HCT116 (cell line): ENCODE results near the gene RND1. TPM values are rescaled to one million over a fixed set of nuclear protein-coding genes. Genes with fewer than 3 reads are reported as not detected.

Source experiments
- ATAC-seq: fragments of 200-7000 bp; cut with Tn5 transposase; 2 replicates; pipeline ENCODE4 v1.9.1; 2020; ENCODE audit warnings: mild to moderate bottlenecking, moderate library complexity
- BruUV-seq: library from RNA; stranded (reverse); fragments of 400-500 nt; replicated peaks from 2 replicates; lab custom pipeline; 2021; lab: Mats Ljungman, UMichigan
- CTCF ChIA-PET: fragments of 300-600 bp; sonication (Branson Sonifier 250); formaldehyde crosslinking; loops from one replicate; lab custom pipeline; 2021; ENCODE audit warnings: antibody characterized with exemption; lab: Charles Lee
- POLR2A ChIA-PET: fragments of 300-600, 350-600 bp; sonication (Branson Sonifier 250); formaldehyde crosslinking; loops from one replicate; lab custom pipeline; 2021; ENCODE audit warnings: antibody characterized with exemption; lab: Charles Lee
- RAD21 ChIA-PET, 2 experiments: fragments of 300-600 bp; sonication (Branson Sonifier 250); formaldehyde crosslinking; loops; one replicate each; lab custom pipeline; 2023; ENCODE audit warnings: low total read pairs in 2 of 2; ENCODE audit not compliant: uncharacterized antibody in 2 of 2, unreplicated experiment in 2 of 2, low non-redundant PET in 1 of 2; lab: Charles Lee
- DNase-seq: peaks from one replicate; pipeline ENCODE4 v3.0.0-alpha.2; 2010; ENCODE audit warnings: low read depth, low spot score
- H2AFZ ChIP-seq: fragments of 200-600 bp; shearing (Covaris generic), sonication (generic); 2 replicates; pipeline ENCODE4 v1.6.1; 2017; ENCODE audit warnings: low read depth, mixed run types, mixed read lengths, antibody characterized with exemption, low read length; ENCODE audit not compliant: poor library complexity, severe bottlenecking
- H3K27ac ChIP-seq: 2 replicates; pipeline ENCODE4 v1.5.1; 2012; ENCODE audit warnings: low read depth, low read length
- H3K27me3 ChIP-seq: fragments of 200-600 bp; sonication (generic); 2 replicates; pipeline ENCODE4 v1.6.1; 2016; ENCODE audit warnings: mixed run types, low read length, mixed read lengths; ENCODE audit not compliant: insufficient read depth
- H3K36me3 ChIP-seq, 2 experiments: fragments of 200-500 bp in 1 of 2; fragments of 200-600 bp in 1 of 2; sonication (Bioruptor generic) in 1 of 2; sonication (generic) in 1 of 2; 2 replicates each; pipeline versions ENCODE4 v1.5.1 to v1.6.1; 2014 to 2016; ENCODE audit warnings: low read length in 2 of 2, inconsistent platforms in 1 of 2, mixed read lengths in 1 of 2, mixed run types in 1 of 2; ENCODE audit not compliant: insufficient read depth in 2 of 2, control insufficient read depth in 1 of 2
- H3K4me1 ChIP-seq, 2 experiments: fragments of 200-600 bp in 1 of 2; sonication (generic) in 1 of 2; 2 replicates each; pipeline versions ENCODE4 v1.5.1 to v1.6.1; 2012 to 2017; ENCODE audit warnings: low read length in 2 of 2, inconsistent platforms in 1 of 2, mild to moderate bottlenecking in 1 of 2, mixed read lengths in 1 of 2, mixed run types in 1 of 2, moderate library complexity in 1 of 2; ENCODE audit not compliant: insufficient read depth in 2 of 2, control insufficient read depth in 1 of 2
- H3K4me2 ChIP-seq: fragments of 200-600 bp; sonication (generic); 2 replicates; pipeline ENCODE4 v1.6.1; 2017; ENCODE audit warnings: mixed run types, low read length, mixed read lengths
- H3K4me3 ChIP-seq, 2 experiments: fragments of 200-600 bp in 1 of 2; sonication (generic) in 1 of 2; replicated peaks in 1 of 2; 2 replicates each; pipeline ENCODE4 v1.5.1; 2011 to 2016; ENCODE audit warnings: low read length in 2 of 2, control low read depth in 1 of 2, low read depth in 1 of 2, mild to moderate bottlenecking in 1 of 2, mixed read lengths in 1 of 2, mixed run types in 1 of 2
- H3K79me2 ChIP-seq: fragments of 200-600 bp; sonication (generic); 2 replicates; pipeline ENCODE4 v1.6.1; 2017; ENCODE audit warnings: mild to moderate bottlenecking, mixed run types, low read length, moderate library complexity, mixed read lengths; ENCODE audit not compliant: insufficient read depth
- H3K9ac ChIP-seq: fragments of 200-600 bp; sonication (generic); 2 replicates; pipeline ENCODE4 v1.6.1; 2016; ENCODE audit warnings: low read length, mixed read lengths
- H3K9me2 ChIP-seq: fragments of 200-600 bp; sonication (generic), shearing (Covaris generic); 2 replicates; pipeline ENCODE4 v1.6.1; 2017; ENCODE audit warnings: mixed run types, mild to moderate bottlenecking, moderate library complexity; ENCODE audit not compliant: insufficient read depth
- H3K9me3 ChIP-seq, 2 experiments: fragments of 200-500 bp in 1 of 2; fragments of 200-600 bp in 1 of 2; sonication (Bioruptor generic) in 1 of 2; sonication (generic) in 1 of 2; 2 replicates each; pipeline ENCODE4 v1.6.1; 2014 to 2017; ENCODE audit warnings: low read length in 2 of 2, mixed read lengths in 2 of 2, inconsistent platforms in 1 of 2, low read depth in 1 of 2, mild to moderate bottlenecking in 1 of 2, mixed run types in 1 of 2, moderate library complexity in 1 of 2; ENCODE audit not compliant: control insufficient read depth in 1 of 2, insufficient read depth in 1 of 2
- H4K20me1 ChIP-seq: fragments of 200-600 bp; sonication (generic), shearing (Covaris generic); 2 replicates; pipeline ENCODE4 v1.6.1; 2017; ENCODE audit warnings: mixed run types, mild to moderate bottlenecking, moderate library complexity; ENCODE audit not compliant: insufficient read depth
- CBX3 ChIP-seq: IDR thresholded peaks from 2 replicates; pipeline ENCODE4 v1.6.1; 2012; ENCODE audit warnings: low read depth
- CEBPB ChIP-seq: IDR thresholded peaks from 2 replicates; pipeline ENCODE4 v1.6.1; 2012; ENCODE audit warnings: low read depth
- EGR1 ChIP-seq: IDR thresholded peaks from 2 replicates; pipeline ENCODE4 v1.6.1; 2012; ENCODE audit warnings: low read depth
- REST ChIP-seq: IDR thresholded peaks from 2 replicates; pipeline ENCODE4 v1.6.1; 2012; ENCODE audit warnings: low read depth
- SIN3A ChIP-seq: IDR thresholded peaks from 2 replicates; pipeline ENCODE4 v1.6.1; 2012; ENCODE audit warnings: low read depth
- YY1 ChIP-seq: IDR thresholded peaks from 2 replicates; pipeline ENCODE4 v1.6.1; 2011; ENCODE audit warnings: low read length, low read depth, moderate library complexity, mild to moderate bottlenecking; ENCODE audit not compliant: insufficient replicate concordance; ENCODE audit errors: extremely low read depth
- ZBTB33 ChIP-seq: IDR thresholded peaks from 2 replicates; pipeline ENCODE4 v1.6.1; 2011; ENCODE audit warnings: mild to moderate bottlenecking, low read length, moderate library complexity; ENCODE audit not compliant: insufficient replicate concordance; ENCODE audit errors: extremely low read depth
- intact Hi-C: fragments of 100-400 bp; cut with micrococcal nuclease; formaldehyde crosslinking; loops from 2 replicates; pipeline ENCODE4 v1.10.0; 2022
- total RNA-seq: library from RNA; stranded (reverse); gene quantifications from one replicate; pipeline ENCODE4 v1.2.1, GENCODE V29; 2021; ENCODE audit not compliant: unreplicated experiment

Gene RND1
- total RNA-seq, 1 experiment from 2014 or later = 2.0 TPM

- no peak for TF ChIP-seq ZBTB33
- TF ChIP-seq YY1 = no peak
These were observed 38.1 kb downstream of the RND1 start (continued) for GRCh38 chr12:48827513-48828096.

- no peak for ATAC-seq
These were observed 38.6 kb downstream of the RND1 start for GRCh38 chr12:48827026-48827425.

More at GRCh38 chr12:48827026-48827425, 38.6 kb downstream of the RND1 start:
- Histone ChIP-seq H3K27me3 (no peaks in the 10 kb centered on the region), H3K27ac (no peak overlapping the region), H3K9me2 (no peaks in the 10 kb centered on the region), H3K4me3 (no peak overlapping the region), H3K36me3 (peaks cover 21 to 24% of the 10 kb centered on the region in 2 experiments; a peak in 3 of 4 replicates), H3K4me2 (no peak overlapping the region), H3K79me2 (no peaks in the 10 kb centered on the region), H2AFZ (no peak overlapping the region), H4K20me1 (no peaks in the 10 kb centered on the region), H3K4me1 (no peaks in the 10 kb centered on the region), H3K9ac (no peak overlapping the region), H3K9me3 (no peaks in the 10 kb centered on the region)
- intact Hi-C loops = no loop called here
- RAD21 ChIA-PET = no interaction called here
- CTCF ChIA-PET = interaction anchor here (1.0 to 1.1 kb wide), 2 partner anchors 11 to 12 kb away, joined by 3 to 4 read pairs; no protein-coding TSS in a partner anchor
- DNase-seq = no peak
- no TSS peak for BruUV-seq
- TF ChIP-seq SIN3A (no peak), CBX3 (no peak), CEBPB (no peak), REST (no peak), EGR1 (no peak)
- POLR2A ChIA-PET = no interaction called here
